ENCODE measurements around the gene PLXNA4.

PLXNA4 gene

GRCh38 chr7:132433301-132433700 lies 143.0 kb downstream of the PLXNA4 start:
- no peak overlapping the region for H3K4me3 ChIP-seq (ENCODE audit: low read depth, low read length)
- no peak for DNase-seq (ENCODE audit: low read depth)
- TF ChIP-seq CTCF (conservative IDR thresholded peaks at IDR 0.05; ENCODE audit: low read depth, low read length) = no peak

GRCh38 chr7:132430861-132431822 lies 145.1 kb downstream of the PLXNA4 start:
- peak; percentile 63 for DNase-seq (ENCODE audit: low read depth)
- no peak for TF ChIP-seq CTCF (conservative IDR thresholded peaks at IDR 0.05; ENCODE audit: low read depth, low read length)
- no peak overlapping the region for H3K4me3 ChIP-seq (ENCODE audit: low read depth, low read length)

- H3K4me3 ChIP-seq (ENCODE audit: low read depth, low read length) = no peak overlapping the region
- DNase-seq (ENCODE audit: low read depth) = no peak
- TF ChIP-seq CTCF (conservative IDR thresholded peaks at IDR 0.05; ENCODE audit: low read depth, low read length) = no peak
Measured at GRCh38 chr7:132430041-132430855, 146.0 kb downstream of the PLXNA4 start.

- TF ChIP-seq CTCF (conservative IDR thresholded peaks at IDR 0.05; ENCODE audit: low read depth, low read length) = no peak
- DNase-seq (ENCODE audit: low read depth) = no peak
- no peak overlapping the region for H3K4me3 ChIP-seq (ENCODE audit: low read depth, low read length)
Measured at GRCh38 chr7:132429181-132429580, 147.1 kb downstream of the PLXNA4 start.

DNA sequence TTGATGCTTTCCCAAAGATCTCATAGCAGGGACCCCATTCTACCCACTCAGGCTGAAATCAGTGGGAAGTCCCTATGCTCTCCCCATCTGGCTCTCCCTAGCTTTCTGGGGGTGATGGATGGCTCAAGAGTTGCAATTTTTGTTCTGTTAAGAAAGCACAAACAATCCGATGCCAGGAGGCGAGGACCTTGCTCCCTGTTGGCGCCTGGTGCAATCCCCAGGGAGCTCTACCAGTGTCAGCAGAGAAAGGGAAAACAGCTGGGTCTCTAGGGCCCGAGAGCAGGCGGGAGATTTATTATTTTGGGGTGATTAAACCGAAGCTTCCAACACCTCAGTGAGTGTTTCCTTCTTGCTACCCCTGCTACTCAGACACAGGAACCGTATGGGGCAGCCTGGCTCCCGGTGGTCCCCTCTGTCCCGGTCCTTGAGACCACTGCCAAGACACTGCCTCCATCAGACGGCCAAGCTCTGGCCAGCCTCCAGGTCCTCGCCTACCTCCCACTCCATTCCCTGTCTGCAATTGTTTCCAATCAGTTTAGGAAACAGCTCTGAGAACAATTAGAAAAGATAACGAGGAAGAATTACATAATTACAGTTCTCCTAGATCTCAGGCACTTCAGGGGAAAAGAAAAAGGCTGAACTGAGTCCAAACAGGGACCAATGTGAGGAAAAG lies 147.9 kb downstream of the PLXNA4 start:
- TF ChIP-seq CTCF (conservative IDR thresholded peaks at IDR 0.05; ENCODE audit: low read depth, low read length) = no peak
- H3K4me3 ChIP-seq (ENCODE audit: low read depth, low read length) = no peak overlapping the region
- no peak for DNase-seq (ENCODE audit: low read depth)

- H3K4me3 ChIP-seq (ENCODE audit: low read depth, low read length) = no peak overlapping the region
- no peak for TF ChIP-seq CTCF (conservative IDR thresholded peaks at IDR 0.05; ENCODE audit: low read depth, low read length)
- no peak for DNase-seq (ENCODE audit: low read depth)
Measured at GRCh38 chr7:132425942-132426341, 150.3 kb downstream of the PLXNA4 start.

Measured in choroid plexus epithelial cell (primary cell).